Epithelial cell of esophagus (primary cell): Measurements from ENCODE around the gene S1PR5.
A peak's percentile ranks its signal among the peaks of the same experiment; 100 is the strongest.

Experiments used
- DNase-seq: peaks from one replicate; pipeline ENCODE4 v3.0.0; 2010; ENCODE audit warnings: low read depth
- H3K4me3 ChIP-seq: 2 replicates; pipeline ENCODE4 v1.5.1; 2011; ENCODE audit warnings: mild to moderate bottlenecking, low read length, control low read depth
- TF ChIP-seq, protein P1 (sequence below): IDR thresholded peaks from 2 replicates; pipeline ENCODE4 v1.5.1; 2011; ENCODE audit warnings: low read depth, mild to moderate bottlenecking, low read length, control low read depth, inconsistent platforms; ENCODE audit not compliant: insufficient read depth; ENCODE audit errors: missing control alignments

Gene S1PR5

DNA sequence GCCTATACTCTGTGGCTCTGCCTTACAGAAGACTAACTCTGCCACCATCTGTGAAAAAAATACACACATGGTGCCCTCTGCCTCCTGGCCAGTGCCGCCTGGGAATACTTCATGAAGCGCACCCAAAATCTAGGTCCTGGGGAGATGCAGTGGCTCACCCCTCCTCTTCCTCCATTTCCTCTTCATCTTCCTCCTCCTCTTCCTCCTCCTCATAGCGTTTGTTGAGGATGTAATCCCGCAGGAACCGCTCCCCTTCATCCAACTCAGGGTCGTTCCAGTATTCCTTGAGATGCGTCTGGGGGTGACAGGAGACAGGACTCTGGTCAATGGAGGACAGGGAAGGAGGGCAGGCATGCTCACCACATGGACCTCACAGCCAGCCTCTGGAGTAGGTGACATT lies 42.9 kb upstream of the S1PR5 start:
- no peak overlapping the region for H3K4me3 ChIP-seq
- no peak for DNase-seq

DNA sequence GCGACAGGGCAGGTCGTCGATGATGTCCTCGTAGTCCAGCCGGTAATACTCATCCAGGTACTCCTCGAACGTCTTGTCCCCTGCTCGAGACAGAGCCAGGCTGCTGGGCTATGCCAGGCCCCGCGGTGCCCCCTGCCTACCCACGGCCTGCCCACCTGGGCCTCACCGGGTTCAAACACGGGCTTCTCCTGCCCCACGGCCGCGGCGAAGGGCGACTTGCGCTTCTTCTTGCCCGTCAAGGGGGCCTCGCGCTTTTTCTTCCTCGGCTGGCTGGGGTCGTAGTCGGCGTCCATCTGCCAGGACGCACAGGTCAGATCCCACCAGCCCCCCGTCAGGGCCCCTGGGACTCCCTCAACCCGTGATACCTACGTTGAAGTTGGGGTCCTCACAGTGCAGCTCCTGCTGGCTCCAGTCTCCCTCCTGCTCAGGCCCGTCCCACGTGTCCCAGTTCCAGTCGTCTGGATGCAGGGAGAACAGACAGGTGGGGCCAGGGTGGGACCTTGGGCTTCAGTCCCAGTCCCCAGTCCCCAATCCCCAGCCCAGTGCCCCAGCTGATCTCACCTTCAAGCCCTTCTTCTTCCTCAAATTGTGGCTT lies 40.5 kb upstream of the S1PR5 start:
- no peak overlapping the region for H3K4me3 ChIP-seq
- no peak for DNase-seq
- TF ChIP-seq, protein P1, sequence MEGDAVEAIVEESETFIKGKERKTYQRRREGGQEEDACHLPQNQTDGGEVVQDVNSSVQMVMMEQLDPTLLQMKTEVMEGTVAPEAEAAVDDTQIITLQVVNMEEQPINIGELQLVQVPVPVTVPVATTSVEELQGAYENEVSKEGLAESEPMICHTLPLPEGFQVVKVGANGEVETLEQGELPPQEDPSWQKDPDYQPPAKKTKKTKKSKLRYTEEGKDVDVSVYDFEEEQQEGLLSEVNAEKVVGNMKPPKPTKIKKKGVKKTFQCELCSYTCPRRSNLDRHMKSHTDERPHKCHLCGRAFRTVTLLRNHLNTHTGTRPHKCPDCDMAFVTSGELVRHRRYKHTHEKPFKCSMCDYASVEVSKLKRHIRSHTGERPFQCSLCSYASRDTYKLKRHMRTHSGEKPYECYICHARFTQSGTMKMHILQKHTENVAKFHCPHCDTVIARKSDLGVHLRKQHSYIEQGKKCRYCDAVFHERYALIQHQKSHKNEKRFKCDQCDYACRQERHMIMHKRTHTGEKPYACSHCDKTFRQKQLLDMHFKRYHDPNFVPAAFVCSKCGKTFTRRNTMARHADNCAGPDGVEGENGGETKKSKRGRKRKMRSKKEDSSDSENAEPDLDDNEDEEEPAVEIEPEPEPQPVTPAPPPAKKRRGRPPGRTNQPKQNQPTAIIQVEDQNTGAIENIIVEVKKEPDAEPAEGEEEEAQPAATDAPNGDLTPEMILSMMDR = no peak

More for the DNA sequence above, 42.9 kb upstream of the S1PR5 start:
- TF ChIP-seq, protein P1 = no peak

DNA sequence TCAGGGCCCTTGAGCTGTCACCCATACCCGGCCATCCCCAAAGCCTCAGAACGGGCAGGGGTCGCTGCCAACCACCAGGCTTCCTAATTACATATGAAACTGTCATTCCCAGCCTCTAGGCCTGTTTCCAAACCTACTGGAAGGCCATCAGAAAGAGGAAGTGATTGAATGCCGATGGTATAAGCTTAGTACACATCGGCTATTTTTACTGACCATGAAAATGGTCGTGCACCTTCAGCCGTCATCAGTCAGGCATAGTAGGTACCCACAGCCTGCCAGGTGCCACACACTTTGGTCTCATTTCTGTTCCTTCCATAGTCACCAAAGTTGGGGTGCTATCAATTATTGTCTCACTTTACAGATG lies 38.3 kb upstream of the S1PR5 start:
- no peak overlapping the region for H3K4me3 ChIP-seq
- TF ChIP-seq, protein P1 = no peak
- no peak for DNase-seq

DNA sequence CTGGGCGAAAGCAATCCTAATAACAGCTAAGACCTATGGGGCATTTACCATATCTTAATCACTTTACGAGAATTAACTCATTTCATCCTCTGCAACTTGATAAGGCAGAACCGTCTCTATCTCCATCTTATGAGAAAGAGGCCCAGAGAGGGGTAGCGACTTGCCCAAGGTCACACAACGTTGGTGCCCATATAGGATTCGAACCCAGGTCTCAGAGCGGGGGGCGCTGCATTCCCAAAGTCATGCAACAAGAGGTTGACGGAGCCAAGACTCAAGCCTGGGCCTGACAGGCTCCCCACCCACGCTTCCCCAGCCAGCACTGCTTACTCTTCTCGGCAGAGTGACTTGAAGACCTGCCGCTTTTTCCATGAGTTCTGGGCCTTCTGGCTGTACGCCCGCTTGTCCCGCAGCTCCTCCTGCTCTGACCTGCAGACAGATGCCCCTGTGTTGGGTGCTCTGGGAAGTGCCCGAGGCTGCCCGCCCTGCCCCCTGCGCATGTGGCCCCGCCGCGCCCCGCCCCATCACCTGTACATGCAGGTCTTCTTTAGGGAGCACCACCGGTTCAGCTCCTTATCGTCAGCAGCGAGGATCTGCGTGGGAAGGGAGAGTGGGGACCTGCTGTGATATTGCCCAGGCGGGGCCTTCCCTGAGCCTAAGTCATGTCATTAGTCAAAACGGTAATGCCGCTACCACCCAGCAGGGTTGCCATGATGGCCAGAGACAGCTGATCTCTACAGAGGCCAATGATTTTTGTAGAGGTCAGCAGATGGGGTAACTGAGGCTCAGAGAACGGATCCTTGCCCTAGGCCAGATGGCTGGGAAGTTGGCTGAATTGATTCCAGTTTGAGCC lies 37.7 kb upstream of the S1PR5 start:
- TF ChIP-seq, protein P1 = peak; percentile 39
- H3K4me3 ChIP-seq = no peak overlapping the region
- DNase-seq = peak; percentile 94

DNA sequence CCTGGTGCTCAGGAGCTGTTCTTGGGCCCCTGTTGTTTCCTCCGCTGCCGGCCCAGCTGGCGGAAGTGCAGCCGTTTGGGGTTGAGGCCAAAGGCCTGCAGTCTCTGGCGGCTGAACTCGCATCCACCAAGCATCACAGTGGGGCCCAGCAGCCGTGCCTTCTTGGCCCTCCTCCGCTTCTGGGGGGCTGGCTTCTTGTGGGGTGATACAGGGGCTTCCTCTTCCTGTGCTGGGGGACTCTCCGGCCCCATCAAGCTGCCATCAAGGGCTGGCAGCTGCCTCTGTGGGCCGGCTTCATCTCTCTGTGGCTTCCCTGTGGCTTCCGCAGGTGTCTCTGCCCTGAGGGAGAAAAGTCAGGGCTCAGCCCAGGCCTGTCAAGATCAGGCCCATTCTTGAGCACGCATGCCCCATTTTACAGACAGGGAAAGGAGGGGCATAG lies 36.7 kb upstream of the S1PR5 start:
- TF ChIP-seq, protein P1 = no peak
- DNase-seq = peak; percentile 95
- H3K4me3 ChIP-seq = no peak overlapping the region

DNA sequence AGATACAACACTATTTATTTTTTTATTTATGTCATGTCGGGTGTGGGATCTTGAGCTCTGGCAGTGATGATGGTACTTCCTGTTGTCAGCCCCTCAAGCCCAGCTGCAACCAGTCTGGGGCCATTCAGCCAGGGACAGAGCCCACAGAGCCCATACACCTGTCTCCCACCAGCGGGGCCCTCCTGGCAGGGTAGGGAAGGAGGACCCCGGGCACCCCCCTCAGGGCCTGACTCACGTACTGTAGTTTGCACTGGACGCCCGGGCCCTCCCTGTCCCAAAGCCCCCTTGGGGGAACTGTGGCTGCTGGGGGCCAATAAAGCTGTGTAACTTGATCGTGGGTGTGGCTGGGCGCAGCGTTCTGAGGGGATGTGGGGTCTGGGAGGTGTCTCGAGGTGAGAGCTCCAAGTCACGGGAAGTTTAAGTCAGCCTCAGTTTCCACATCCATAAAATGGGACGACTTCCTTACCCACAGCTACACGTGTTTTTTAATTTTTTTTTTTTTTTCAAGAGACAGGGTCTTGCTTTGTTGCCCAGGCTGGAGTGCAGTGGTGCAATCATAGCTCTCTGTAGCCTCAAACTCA lies 35.9 kb upstream of the S1PR5 start:
- H3K4me3 ChIP-seq = no peak overlapping the region
- no peak for DNase-seq
- TF ChIP-seq, protein P1 = no peak
